Common myeloid progenitor, CD34-positive (primary cell): ENCODE measurements around the gene PLAU.
A peak's percentile ranks its signal among the peaks of the same experiment; 100 is the strongest.

Experiments
- CTCF ChIA-PET: fragments of 350-600 bp; sonication (Branson Sonifier 250); formaldehyde crosslinking; loops from one replicate; lab custom pipeline; 2021; ENCODE audit warnings: antibody characterized with exemption; lab: Charles Lee
- POLR2A ChIA-PET: fragments of 350-600 bp; sonication (Branson Sonifier 250); formaldehyde crosslinking; loops from one replicate; lab custom pipeline; 2021; ENCODE audit warnings: antibody characterized with exemption; lab: Charles Lee
- DNase-seq, 3 donors: peaks; one replicate each; pipeline versions ENCODE4 v3.0.0 to v3.0.0-alpha.2; 2013
- H3K27ac ChIP-seq, 2 experiments: 1 replicate in 1 of 2; 2 replicates in 1 of 2; pipeline ENCODE4 v1.7.0; 2013; ENCODE audit warnings: inconsistent platforms in 2 of 2, low read length in 2 of 2, mild to moderate bottlenecking in 2 of 2, low read depth in 1 of 2, moderate library complexity in 1 of 2; ENCODE audit not compliant: severe bottlenecking in 2 of 2, insufficient read depth in 1 of 2, poor library complexity in 1 of 2
- H3K27me3 ChIP-seq, 5 experiments: replicated peaks in 2 of 5; 1 replicate in 3 of 5; 2 replicates in 2 of 5; pipeline versions ENCODE4 v1.6.1 to v1.7.0; 2013; ENCODE audit warnings: low read length in 4 of 5, mild to moderate bottlenecking in 2 of 5, moderate library complexity in 2 of 5, inconsistent platforms in 1 of 5; ENCODE audit not compliant: insufficient read depth in 5 of 5, control insufficient read depth in 4 of 5
- H3K36me3 ChIP-seq, 4 experiments: 1 replicate in 2 of 4; 2 replicates in 2 of 4; pipeline versions ENCODE4 v1.6.1 to v1.7.0; 2013; ENCODE audit warnings: low read length in 3 of 4, control low read depth in 1 of 4, mild to moderate bottlenecking in 1 of 4; ENCODE audit not compliant: control insufficient read depth in 4 of 4, insufficient read depth in 4 of 4
- H3K4me1 ChIP-seq, 4 experiments: 1 replicate in 3 of 4; 2 replicates in 1 of 4; pipeline versions ENCODE4 v1.6.1 to v1.7.1; 2013; ENCODE audit warnings: low read length in 3 of 4, mild to moderate bottlenecking in 3 of 4, control low read depth in 1 of 4, inconsistent platforms in 1 of 4, moderate library complexity in 1 of 4; ENCODE audit not compliant: control insufficient read depth in 4 of 4, insufficient read depth in 4 of 4; ENCODE audit errors: control extremely low read depth in 1 of 4
- H3K4me3 ChIP-seq, 7 experiments: 1 replicate in 4 of 7; 2 replicates in 3 of 7; pipeline versions ENCODE4 v1.5.1 to v1.7.0; 2013; ENCODE audit warnings: mild to moderate bottlenecking in 7 of 7, low read length in 6 of 7, moderate library complexity in 6 of 7, inconsistent platforms in 2 of 7, low read depth in 2 of 7, control low read depth in 1 of 7; ENCODE audit not compliant: insufficient read depth in 4 of 7, control insufficient read depth in 1 of 7; ENCODE audit errors: extremely low read depth in 1 of 7
- H3K9me3 ChIP-seq, 5 experiments: 1 replicate in 4 of 5; 2 replicates in 1 of 5; pipeline versions ENCODE4 v1.6.1 to v1.7.1; 2013; ENCODE audit warnings: low read length in 4 of 5, mild to moderate bottlenecking in 2 of 5, inconsistent platforms in 1 of 5, low read depth in 1 of 5, moderate library complexity in 1 of 5; ENCODE audit not compliant: control insufficient read depth in 4 of 5, insufficient read depth in 2 of 5; ENCODE audit errors: control extremely low read depth in 1 of 5
- WGBS: methylation state at CpG from one replicate; pipeline ENCODE4 v1.1.5; 2013; ENCODE audit not compliant: insufficient coverage; 5-methylcytosine and 5-hydroxymethylcytosine counted together

Gene PLAU

DNA sequence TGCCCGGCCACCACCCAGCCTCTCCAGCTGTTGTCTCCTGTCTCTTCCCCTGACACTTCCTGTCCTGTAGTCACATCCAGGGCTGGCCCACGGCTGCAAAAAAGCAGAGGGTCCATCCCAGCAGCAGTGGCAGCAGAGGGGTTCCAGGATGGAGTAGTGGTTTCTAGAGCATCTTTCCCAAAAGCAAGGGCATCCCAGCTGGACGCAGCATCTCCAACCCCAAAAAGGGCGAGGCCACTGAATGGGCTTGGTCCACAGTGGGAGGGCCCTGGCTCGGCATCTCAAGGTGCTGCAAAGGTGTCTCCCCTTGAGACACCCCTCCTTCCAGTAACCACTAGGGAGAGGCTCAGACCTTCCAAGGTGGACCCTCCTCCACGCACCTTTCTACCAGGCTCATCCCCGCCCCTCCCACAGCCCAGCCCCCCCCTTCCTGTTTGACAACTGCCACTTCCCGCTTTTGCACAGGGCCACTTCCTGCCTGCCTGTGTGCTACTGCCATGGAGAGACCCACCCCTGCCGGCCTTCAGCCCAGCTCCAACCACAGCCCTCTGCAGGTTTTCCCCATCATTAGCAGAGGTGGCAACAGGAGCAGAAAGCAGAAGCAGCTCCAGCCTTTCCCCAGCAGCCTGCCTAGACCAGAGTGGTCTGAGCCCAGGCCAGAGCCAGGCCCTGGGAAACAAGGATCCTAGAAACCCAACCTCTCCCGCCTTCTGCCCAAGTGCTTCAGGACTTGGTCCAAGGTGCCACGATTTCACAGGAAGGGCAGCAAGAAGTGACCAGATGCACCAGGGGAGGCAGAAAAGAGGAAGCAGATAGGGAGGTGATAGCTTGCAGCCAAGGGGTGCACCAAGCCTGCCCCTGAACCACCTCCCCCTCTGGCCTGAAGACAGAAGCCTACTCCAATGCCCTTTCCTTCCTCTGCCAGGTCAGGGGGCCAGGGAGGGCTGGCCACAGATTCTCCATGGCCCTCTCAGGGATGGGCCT lies 45.2 kb upstream of the PLAU start:
- POLR2A ChIA-PET = interaction anchor here (0.6 to 1.2 kb wide), 4 partner anchors 8 to 211 kb away, joined by 3 to 7 read pairs (median 4); partner anchors contain the start of gene CAMK2G
- Histone ChIP-seq H3K36me3 (peaks cover 3 to 72% (median 20%) of the 10 kb centered on the region in 4 experiments), H3K27me3 (no peaks in the 10 kb centered on the region), H3K4me1 (peaks cover 26 to 92% (median 82%) of the 10 kb centered on the region in 4 experiments), H3K27ac (peak overlapping the region; percentile 33 to 81), H3K9me3 (no peaks in the 10 kb centered on the region), H3K4me3 (peak overlapping the region in 5 of 7 experiments; percentile 6 to 68 (median 46))
- CTCF ChIA-PET = interaction anchor here (1.3 to 13.7 kb wide), 5 partner anchors 10 to 75 kb away, joined by 4 to 240 read pairs (median 8); partner anchors contain the start of gene CAMK2G
- 8% methylated on average over 8 of the region's 11 CpGs for WGBS
- DNase-seq = peak; percentile 82 to 96 (median 95)

DNA sequence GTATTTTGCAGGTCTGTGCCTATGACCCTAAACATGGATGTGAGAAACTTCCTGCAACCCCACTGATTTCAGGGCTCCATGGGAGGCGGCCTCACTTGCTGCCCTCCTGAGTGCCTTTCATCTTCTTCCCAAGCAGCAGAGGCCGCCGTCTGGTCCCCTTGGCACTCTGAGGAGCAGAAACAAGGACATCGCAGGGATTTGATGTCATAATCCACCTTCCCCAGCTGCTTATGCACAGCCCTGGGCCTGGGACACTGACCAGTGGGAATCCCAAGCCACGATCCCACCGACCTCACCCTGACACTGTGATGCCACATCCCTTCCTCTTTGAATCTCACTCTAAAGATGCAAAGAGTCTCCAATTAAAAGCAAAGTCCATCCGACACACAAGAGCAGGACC lies 44.3 kb upstream of the PLAU start:
- peaks cover 6 to 74% (median 22%) of the 10 kb centered on the region in 4 experiments for H3K36me3 ChIP-seq
- no peak for DNase-seq
- no peaks in the 10 kb centered on the region for H3K27me3 ChIP-seq
- H3K4me3 ChIP-seq = peak overlapping the region in 4 of 7 experiments; percentile 40 to 56 (median 50)
- H3K27ac ChIP-seq = peak overlapping the region; percentile 6 to 81
- ChIA-PET CTCF (interaction anchor here (1.3 to 19.4 kb wide), 5 partner anchors 5 to 74 kb away, joined by 4 to 240 read pairs (median 196); partner anchors contain the start of gene CAMK2G), POLR2A (interaction anchor here (1.2 kb wide), 1 partner anchor 10 kb away, joined by 7 read pairs; no protein-coding TSS in a partner anchor)
- 79% methylated on average over 6 of the region's 7 CpGs for whole genome bisulfite sequencing
- no peaks in the 10 kb centered on the region for H3K9me3 ChIP-seq
- H3K4me1 ChIP-seq = peaks cover 26 to 96% (median 89%) of the 10 kb centered on the region in 4 experiments

DNA sequence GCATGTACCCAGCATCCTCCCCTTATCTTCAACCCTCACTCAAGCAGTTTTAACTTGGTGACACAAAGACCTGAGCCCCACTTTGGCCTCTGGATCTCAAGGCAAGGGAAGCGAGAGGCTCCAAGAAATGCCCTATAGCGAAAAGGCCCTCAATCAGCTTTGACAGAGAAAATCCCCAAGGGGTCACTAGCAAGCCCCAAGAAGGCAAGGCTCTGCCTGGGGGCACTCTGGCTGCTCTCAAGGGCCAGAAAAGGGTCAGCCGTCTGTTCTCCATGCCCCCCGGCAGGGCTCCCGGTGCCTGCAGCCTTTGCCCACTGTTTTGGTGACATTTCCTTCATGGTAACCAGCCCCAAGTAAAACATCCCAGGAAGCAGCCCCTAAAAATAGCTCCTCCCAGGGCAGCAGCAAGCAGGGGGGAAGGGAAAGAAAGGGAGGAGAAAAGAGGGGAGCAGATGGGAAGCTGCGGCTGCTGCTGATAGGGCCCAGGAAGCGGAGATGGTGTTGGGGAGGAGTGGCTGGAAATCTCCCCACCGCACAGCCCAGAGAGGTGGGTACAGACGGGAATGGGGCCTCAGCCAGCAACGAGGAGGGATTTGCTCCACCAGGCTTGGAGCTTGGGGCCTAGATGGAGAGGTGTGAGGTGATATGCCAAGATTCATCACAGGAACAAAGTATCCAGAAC lies 43.7 kb upstream of the PLAU start:
- peaks cover 10 to 75% (median 28%) of the 10 kb centered on the region in 4 experiments for H3K36me3 ChIP-seq

DNA sequence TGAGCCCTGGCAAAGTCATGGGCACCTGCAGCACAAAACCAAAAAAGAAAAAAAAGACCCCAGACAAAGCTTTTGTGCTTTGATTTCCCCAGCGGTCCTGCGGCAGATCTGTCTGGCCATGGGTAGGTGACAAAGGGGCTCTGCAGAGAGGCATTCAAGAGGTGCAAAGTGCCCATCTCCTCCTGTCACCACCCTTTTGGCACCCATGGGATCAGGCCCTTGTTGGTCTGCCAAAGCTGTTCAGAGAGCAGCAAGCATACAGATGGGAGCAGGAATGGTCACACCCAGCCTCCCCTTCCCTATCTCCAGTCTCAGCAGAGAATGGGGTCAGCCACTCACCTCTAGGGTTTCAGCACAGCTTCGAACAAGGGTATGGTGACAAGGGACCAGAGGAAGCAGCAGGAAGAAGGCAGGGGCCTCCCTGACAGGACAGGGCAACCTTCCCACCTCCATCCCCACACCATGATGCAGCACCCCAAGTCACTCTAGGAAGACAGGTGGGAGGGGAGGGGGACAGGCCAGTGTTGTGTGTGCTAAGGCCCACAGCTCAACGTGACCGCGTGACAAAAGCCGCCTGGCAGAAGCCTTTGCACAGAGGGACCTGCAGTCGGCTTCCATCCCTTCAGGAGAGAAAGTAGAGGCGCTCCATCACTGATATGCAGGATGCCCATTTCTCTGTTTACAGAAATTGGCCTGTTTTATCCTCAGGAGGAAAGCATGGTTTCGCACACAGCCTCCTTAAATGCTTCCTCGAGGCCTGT lies 42.9 kb upstream of the PLAU start:
- POLR2A ChIA-PET = no interaction called here
- Histone ChIP-seq H3K4me1 (peaks cover 26 to 96% (median 90%) of the 10 kb centered on the region in 4 experiments), H3K4me3 (peak overlapping the region in 2 of 7 experiments; percentile 58 to 60), H3K9me3 (no peaks in the 10 kb centered on the region), H3K27ac (peak overlapping the region; percentile 49 to 81), H3K36me3 (peaks cover 10 to 78% (median 28%) of the 10 kb centered on the region in 4 experiments), H3K27me3 (no peaks in the 10 kb centered on the region)
- DNase-seq = no peak
- WGBS = 88% methylated on average over 10 of the region's 11 CpGs
- CTCF ChIA-PET = interaction anchor here (1.2 to 19.4 kb wide), 4 partner anchors 7 to 19 kb away, joined by 4 to 240 read pairs (median 218); partner anchors contain the start of gene CAMK2G

More for the DNA sequence above, 43.7 kb upstream of the PLAU start:
- Histone ChIP-seq H3K9me3 (no peaks in the 10 kb centered on the region), H3K27me3 (no peaks in the 10 kb centered on the region), H3K4me1 (peaks cover 26 to 96% (median 89%) of the 10 kb centered on the region in 4 experiments), H3K4me3 (peak overlapping the region in 3 of 7 experiments; percentile 46 to 60 (median 58)), H3K27ac (peak overlapping the region; percentile 49 to 81)
- no peak for DNase-seq
- ChIA-PET POLR2A (no interaction called here), CTCF (interaction anchor here (1.2 to 19.4 kb wide), 5 partner anchors 6 to 74 kb away, joined by 4 to 240 read pairs (median 196); partner anchors contain the start of gene CAMK2G)
- 66% methylated on average over 4 of the region's 10 CpGs for WGBS

DNA sequence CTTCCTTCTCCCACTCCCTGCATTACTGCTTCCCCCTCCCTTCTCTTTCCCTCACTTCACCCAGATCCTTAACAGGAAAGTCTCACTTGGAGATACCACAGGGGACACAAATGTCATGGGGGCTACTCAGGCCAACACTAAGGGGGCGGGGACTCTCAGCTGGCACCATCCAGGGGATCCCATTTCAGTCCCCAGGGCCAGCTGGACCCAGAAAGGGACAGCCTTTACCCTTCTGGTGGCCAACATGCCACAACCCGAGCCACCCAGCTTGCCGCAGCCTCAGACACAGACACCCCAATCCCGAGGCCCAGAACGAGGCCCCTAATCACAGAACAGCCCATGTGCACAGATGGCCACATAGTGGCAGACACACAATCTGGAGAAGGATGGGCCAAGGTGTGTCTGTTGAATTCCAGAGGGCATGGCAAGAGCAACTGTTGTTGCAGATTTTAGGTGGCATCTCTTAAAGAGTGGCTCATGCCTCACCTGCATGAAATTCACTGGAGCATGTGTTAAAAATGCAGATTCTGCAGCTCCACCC lies 42.2 kb upstream of the PLAU start:
- 100% methylated on average over 3 of the region's 5 CpGs for WGBS
- Histone ChIP-seq H3K27me3 (no peaks in the 10 kb centered on the region), H3K4me1 (peaks cover 30 to 94% (median 87%) of the 10 kb centered on the region in 4 experiments), H3K36me3 (peaks cover 10 to 71% (median 27%) of the 10 kb centered on the region in 4 experiments), H3K4me3 (no peak overlapping the region), H3K27ac (peak overlapping the region; percentile 49 to 81), H3K9me3 (no peaks in the 10 kb centered on the region)
- POLR2A ChIA-PET = no interaction called here
- CTCF ChIA-PET = interaction anchor here (1.1 to 19.4 kb wide), 3 partner anchors 7 to 77 kb away, joined by 4 to 240 read pairs (median 196); no protein-coding TSS in a partner anchor
- DNase-seq = no peak
